DND-41 (cell line): ENCODE measurements around the gene NDUFA13.

Experiments used
- ATAC-seq: fragments of 200-7000 bp; cut with Tn5 transposase; 3 replicates; pipeline ENCODE4 v1.9.1; 2021; ENCODE audit warnings: low read depth; ENCODE audit not compliant: insufficient read depth
- DNase-seq: peaks from one replicate; pipeline ENCODE4 v3.0.0-alpha.2; 2020
- H2AFZ ChIP-seq: 2 replicates; pipeline ENCODE4 v1.6.0; 2012; ENCODE audit warnings: low read depth, low read length
- H3K27ac ChIP-seq: 2 replicates; pipeline ENCODE4 v1.5.1; 2012; ENCODE audit warnings: low read length, inconsistent platforms
- H3K27me3 ChIP-seq: fragments of 200-600 bp; sonication (generic); 2 replicates; pipeline ENCODE4 v1.6.0; 2012; ENCODE audit warnings: low read length, mild to moderate bottlenecking, inconsistent platforms; ENCODE audit not compliant: insufficient read depth, poor library complexity
- H3K36me3 ChIP-seq: 2 replicates; pipeline ENCODE4 v1.5.1; 2012; ENCODE audit warnings: low read length, inconsistent platforms; ENCODE audit not compliant: insufficient read depth
- H3K4me1 ChIP-seq: 2 replicates; pipeline ENCODE4 v1.5.1; 2012; ENCODE audit warnings: mild to moderate bottlenecking, low read length; ENCODE audit not compliant: insufficient read depth
- H3K4me2 ChIP-seq: 2 replicates; pipeline ENCODE4 v1.6.0; 2012; ENCODE audit warnings: mild to moderate bottlenecking, moderate library complexity, low read length, inconsistent platforms; ENCODE audit not compliant: insufficient read depth
- H3K4me3 ChIP-seq, 2 experiments: fragments of 200-600 bp in 1 of 2; shearing (Covaris generic) in 1 of 2; 2 replicates each; pipeline ENCODE4 v1.5.1; 2012 to 2016; ENCODE audit warnings: inconsistent platforms in 2 of 2, low read length in 2 of 2, mild to moderate bottlenecking in 2 of 2, low read depth in 1 of 2, moderate library complexity in 1 of 2
- H3K79me2 ChIP-seq: 2 replicates; pipeline ENCODE4 v1.6.0; 2012; ENCODE audit warnings: low read length, inconsistent platforms; ENCODE audit not compliant: insufficient read depth
- H3K9ac ChIP-seq: 2 replicates; pipeline ENCODE4 v1.6.0; 2012; ENCODE audit warnings: low read depth, mild to moderate bottlenecking, inconsistent platforms, low read length, moderate library complexity
- H3K9me3 ChIP-seq: 2 replicates; pipeline ENCODE4 v1.5.1; 2012; ENCODE audit warnings: low read length, moderate library complexity, mild to moderate bottlenecking, inconsistent platforms; ENCODE audit not compliant: insufficient read depth, severe bottlenecking
- H4K20me1 ChIP-seq: 2 replicates; pipeline ENCODE4 v1.6.0; 2012; ENCODE audit warnings: low read length; ENCODE audit not compliant: insufficient read depth
- CTCF ChIP-seq: IDR thresholded peaks from 2 replicates; pipeline ENCODE4 v1.5.1; 2012; ENCODE audit warnings: borderline replicate concordance, low read length, moderate library complexity, mild to moderate bottlenecking; ENCODE audit not compliant: poor library complexity, severe bottlenecking; ENCODE audit errors: extremely low read depth
- EZH2 ChIP-seq: IDR thresholded peaks from 3 replicates; pipeline ENCODE4 v1.6.1; 2012; ENCODE audit warnings: borderline replicate concordance, low read depth, mild to moderate bottlenecking, moderate library complexity, low read length, inconsistent platforms; ENCODE audit not compliant: severe bottlenecking

NDUFA13 gene

GRCh38 chr19:19498255-19498991 lies 17.6 kb upstream of the NDUFA13 start:
- no peak overlapping the region for H3K9ac ChIP-seq
- no peaks in the 10 kb centered on the region for H3K9me3 ChIP-seq
- ATAC-seq (no peak), DNase-seq (no peak)
- no peak overlapping the region for H3K4me2 ChIP-seq
- peaks cover 97% of the 10 kb centered on the region for H3K36me3 ChIP-seq
- no peak overlapping the region for H3K27ac ChIP-seq
- H3K79me2 ChIP-seq: peaks cover 27% of the 10 kb centered on the region; the same call in 1 of the 2 replicates
- H3K27me3 ChIP-seq: no peaks in the 10 kb centered on the region
- no peaks in the 10 kb centered on the region for H3K4me1 ChIP-seq
- TF ChIP-seq EZH2 (no peak), CTCF (no peak)
- no peak overlapping the region for H3K4me3 ChIP-seq
- H2AFZ ChIP-seq: no peak overlapping the region
- peaks cover 71% of the 10 kb centered on the region for H4K20me1 ChIP-seq

- Histone ChIP-seq H3K4me2 (no peak overlapping the region), H3K27me3 (no peaks in the 10 kb centered on the region), H2AFZ (no peak overlapping the region), H3K4me1 (no peaks in the 10 kb centered on the region), H4K20me1 (peaks cover 62% of the 10 kb centered on the region), H3K36me3 (peaks cover 97% of the 10 kb centered on the region), H3K27ac (no peak overlapping the region), H3K9me3 (no peaks in the 10 kb centered on the region), H3K4me3 (no peak overlapping the region), H3K9ac (no peak overlapping the region), H3K79me2 (peaks cover 23% of the 10 kb centered on the region; the same call in 1 of the 2 replicates)
- DNase-seq (no peak), ATAC-seq (peak; percentile 34; the same call in 2 of the 3 replicates)
- TF ChIP-seq EZH2 (no peak), CTCF (no peak)
Observed at GRCh38 chr19:19499272-19499995, 16.6 kb upstream of the NDUFA13 start.

GRCh38 chr19:19500975-19501644 lies 14.9 kb upstream of the NDUFA13 start:
- Histone ChIP-seq H3K4me1 (no peaks in the 10 kb centered on the region), H3K9me3 (no peaks in the 10 kb centered on the region), H3K4me3 (no peak overlapping the region), H3K27ac (no peak overlapping the region), H3K36me3 (peaks cover 99% of the 10 kb centered on the region), H3K9ac (no peak overlapping the region), H3K4me2 (no peak overlapping the region), H3K27me3 (no peaks in the 10 kb centered on the region), H4K20me1 (peaks cover 62% of the 10 kb centered on the region), H2AFZ (no peak overlapping the region), H3K79me2 (peaks cover 15% of the 10 kb centered on the region; the same call in 1 of the 2 replicates)
- DNase-seq: no peak
- TF ChIP-seq CTCF: no peak
- TF ChIP-seq EZH2: no peak
- ATAC-seq: no peak
